Ramos (cell line): Measurements from ENCODE around the gene GNB1L.
"Not testable (repeated sequence)": the region's sequence is repeated elsewhere in the genome, so short reads cannot be mapped to it uniquely, and the experiment has no call there.

Source experiments
- in situ Hi-C: fragments of 300-500 bp; cut with MboI; formaldehyde crosslinking; loops from one replicate; pipeline ENCODE4 v1.14.3; 2022; ENCODE audit warnings: low sequenced_read_pairs; ENCODE audit not compliant: unreplicated experiment

Gene GNB1L

GRCh38 chr22:19848298-19849224, 6.1 kb downstream of the GNB1L start:
- in situ Hi-C loops: no loop called here

- in situ Hi-C loops: no loop called here
These were observed 7.4 kb downstream of the GNB1L start for GRCh38 chr22:19847345-19847632.

GRCh38 chr22:19846620-19847344, 7.9 kb downstream of the GNB1L start:
- in situ Hi-C loops: no loop called here

GRCh38 chr22:19845054-19845722, 9.5 kb downstream of the GNB1L start:
- in situ Hi-C loops: no loop called here

- in situ Hi-C loops: no loop called here
These were observed 10.2 kb downstream of the GNB1L start for GRCh38 chr22:19844377-19845053.

GRCh38 chr22:19843857-19844376, 10.8 kb downstream of the GNB1L start:
- in situ Hi-C loops: no loop called here

- in situ Hi-C loops: no loop called here
These were observed 11.4 kb downstream of the GNB1L start for GRCh38 chr22:19843107-19843856.

- in situ Hi-C loops: no loop called here
These were observed 12.1 kb downstream of the GNB1L start for GRCh38 chr22:19842393-19843106.

GRCh38 chr22:19841641-19842392, 12.9 kb downstream of the GNB1L start:
- in situ Hi-C loops: no loop called here

- in situ Hi-C loops: no loop called here
These were observed 13.6 kb downstream of the GNB1L start for GRCh38 chr22:19840955-19841640.

GRCh38 chr22:19840059-19840458, 14.6 kb downstream of the GNB1L start:
- in situ Hi-C loops: no loop called here

GRCh38 chr22:19837915-19838314, 16.8 kb downstream of the GNB1L start:
- in situ Hi-C loops: no loop called here

- in situ Hi-C loops: no loop called here
These were observed 18.2 kb downstream of the GNB1L start for GRCh38 chr22:19836512-19836911.

GRCh38 chr22:19834599-19834998, 20.1 kb downstream of the GNB1L start:
- in situ Hi-C loops: no loop called here

GRCh38 chr22:19833327-19833726, 21.3 kb downstream of the GNB1L start:
- in situ Hi-C loops: not testable (repeated sequence)

- in situ Hi-C loops: no loop called here
These were observed 22.1 kb downstream of the GNB1L start for GRCh38 chr22:19832476-19833108.

GRCh38 chr22:19831979-19832378, 22.7 kb downstream of the GNB1L start:
- in situ Hi-C loops: not testable (repeated sequence)
